HG02943 (cell line): Measurements from ENCODE around the gene USP38.
"Not testable (repeated sequence)": the region's sequence is repeated elsewhere in the genome, so short reads cannot be mapped to it uniquely, and the experiment has no call there.

Experiments
- ATAC-seq: cut with Tn5 transposase; IDR thresholded peaks from one replicate; pipeline ENCODE4 v1.9.1; 2021; ENCODE audit warnings: mild to moderate bottlenecking, low read depth, moderate library complexity; ENCODE audit not compliant: unreplicated experiment

Gene USP38

GRCh38 chr4:143184503-143185252 is at the start of gene USP38:
TSS of gene USP38 (plus strand) at chr4:143184917. CDS start at chr4:143185451, 534 bp downstream.
- ATAC-seq: peak; percentile 76

- no peak for ATAC-seq
Measured at GRCh38 chr4:143135358-143135757, 49.4 kb upstream of the USP38 start.

GRCh38 chr4:143140696-143141095 is 44.0 kb upstream of the USP38 start:
- ATAC-seq: no peak

GRCh38 chr4:143148521-143148920 is 36.2 kb upstream of the USP38 start:
- no peak for ATAC-seq

GRCh38 chr4:143156853-143157252 is 27.9 kb upstream of the USP38 start:
- ATAC-seq: no peak

- no peak for ATAC-seq
Measured at GRCh38 chr4:143163614-143164013, 21.1 kb upstream of the USP38 start.

GRCh38 chr4:143166722-143167121 is 18.0 kb upstream of the USP38 start:
- ATAC-seq: not testable (repeated sequence)

- ATAC-seq: no peak
Measured at GRCh38 chr4:143178923-143179322, 5.8 kb upstream of the USP38 start.

- no peak for ATAC-seq
Measured at GRCh38 chr4:143183513-143184216, 1.1 kb upstream of the USP38 start.

GRCh38 chr4:143184217-143184502 is 557 bp upstream of the USP38 start:
- peak; percentile 25 for ATAC-seq

- ATAC-seq: peak; percentile 23
Measured at GRCh38 chr4:143185253-143186107, 763 bp downstream of the USP38 start.

GRCh38 chr4:143186212-143186611 is 1.5 kb downstream of the USP38 start:
- ATAC-seq: no peak

GRCh38 chr4:143186649-143187048 is 1.9 kb downstream of the USP38 start:
- no peak for ATAC-seq

GRCh38 chr4:143188136-143189088 is 3.7 kb downstream of the USP38 start:
- no peak for ATAC-seq

- ATAC-seq: no peak
Measured at GRCh38 chr4:143189528-143189927, 4.8 kb downstream of the USP38 start.

- ATAC-seq: no peak
Measured at GRCh38 chr4:143195581-143195980, 10.9 kb downstream of the USP38 start.

- no peak for ATAC-seq
Measured at GRCh38 chr4:143196323-143196722, 11.6 kb downstream of the USP38 start.

GRCh38 chr4:143199503-143199902 is 14.8 kb downstream of the USP38 start:
- ATAC-seq: no peak

GRCh38 chr4:143202824-143203223 is 18.1 kb downstream of the USP38 start:
- no peak for ATAC-seq

GRCh38 chr4:143203577-143203976 is 18.9 kb downstream of the USP38 start:
- ATAC-seq: no peak
